HL-60/S4 (cell line): ENCODE results near the gene DPAGT1.
"Not testable (repeated sequence)": the region's sequence is repeated elsewhere in the genome, so short reads cannot be mapped to it uniquely, and the experiment has no call there.

Source experiments
- in situ Hi-C: fragments of 300-500 bp; cut with MboI; formaldehyde crosslinking; loops from 2 replicates; pipeline ENCODE4 v1.14.3; 2022; ENCODE audit warnings: low sequenced_read_pairs

Gene DPAGT1

DNA sequence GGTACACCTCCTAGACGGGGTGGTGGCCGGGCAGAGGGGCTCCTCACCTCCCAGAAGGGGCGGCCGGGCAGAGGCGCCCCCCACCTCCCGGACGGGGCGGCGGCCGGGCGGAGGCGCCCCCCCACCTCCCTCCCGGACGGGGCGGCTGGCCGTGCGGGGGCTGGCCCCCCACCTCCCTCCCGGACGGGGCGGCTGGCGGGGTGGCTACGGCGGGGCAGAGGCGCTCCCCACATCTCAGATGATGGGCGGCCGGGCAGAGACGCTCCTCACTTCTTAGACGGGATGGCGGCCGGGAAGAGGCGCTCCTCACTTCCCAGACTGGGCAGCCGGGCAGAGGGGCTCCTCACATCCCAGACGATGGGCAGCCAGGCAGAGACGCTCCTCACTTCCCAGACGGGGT, 42.5 kb downstream of the DPAGT1 start:
- in situ Hi-C loops: not testable (repeated sequence)

DNA sequence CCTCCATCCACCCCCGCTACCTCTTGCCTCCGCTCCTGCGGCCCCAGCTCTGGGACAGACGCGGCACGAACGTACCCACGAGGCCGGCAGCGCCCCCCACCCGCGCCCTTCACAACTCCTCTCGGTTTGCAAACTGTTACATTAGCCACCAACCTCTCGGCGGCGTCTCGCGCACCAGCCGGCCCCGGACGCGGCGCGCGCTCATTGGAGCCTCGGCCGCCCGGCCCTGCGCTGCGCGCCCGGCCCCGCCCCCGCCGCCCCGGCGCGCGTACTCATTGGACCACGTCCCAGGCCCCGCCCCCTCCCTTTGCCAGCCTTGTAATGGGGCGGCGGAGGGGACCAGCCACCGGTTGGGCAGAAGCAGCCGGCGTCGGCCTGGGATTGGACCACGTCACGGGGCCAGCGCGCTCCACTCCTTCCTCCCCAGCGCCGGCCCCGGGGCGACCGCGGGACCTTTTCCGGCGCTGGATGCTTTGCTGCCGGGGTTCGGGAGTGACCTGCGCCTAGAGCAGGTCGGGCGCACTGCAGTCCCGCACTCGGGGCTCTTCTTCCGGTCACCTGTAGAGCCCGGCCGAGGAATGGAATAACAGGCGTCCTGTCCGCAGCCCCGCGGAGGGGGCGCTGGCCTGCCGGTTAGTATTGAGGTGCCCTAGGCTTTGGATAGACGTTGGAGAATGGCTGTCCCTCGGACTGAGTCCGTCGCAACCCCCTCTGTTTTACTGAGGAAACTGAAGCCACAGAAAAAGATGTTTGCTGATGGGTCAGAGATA, 44.5 kb downstream of the DPAGT1 start, which contains the start of gene HYOU1:
Gene HYOU1, minus strand, starts transcription at position 206 of the 770 bp plus-strand sequence. CDS start 1,045 bp downstream, outside the sequence.
- in situ Hi-C loops: no loop called here

DNA sequence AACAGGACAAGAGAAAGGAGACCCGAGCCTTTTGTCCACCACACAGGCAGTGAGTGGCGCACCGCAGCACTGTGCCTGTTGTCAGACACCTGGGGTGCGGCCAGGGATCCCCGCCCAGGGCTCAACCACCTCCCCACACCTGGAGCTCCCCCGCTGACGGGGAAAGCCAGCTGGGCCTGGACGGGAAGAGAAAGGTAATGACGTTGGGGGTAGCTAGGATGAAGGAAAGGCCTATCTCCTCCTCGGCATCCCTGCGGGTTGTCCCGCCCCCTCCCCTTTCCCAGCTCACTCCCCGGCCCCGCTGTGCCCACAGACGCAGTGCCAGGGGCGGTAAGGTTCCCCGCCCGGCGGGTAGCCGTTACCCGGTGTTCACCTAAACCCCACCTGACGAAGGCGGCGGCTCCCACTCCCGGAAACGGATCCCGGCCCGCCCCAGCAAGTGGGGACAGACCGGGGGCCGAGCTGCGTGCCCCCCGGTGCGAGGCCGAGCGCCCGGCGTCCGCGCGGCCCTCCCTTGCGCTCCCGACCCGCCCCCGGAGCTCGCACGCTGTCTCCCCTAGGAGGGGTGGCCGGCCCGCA, 45.1 kb downstream of the DPAGT1 start:
- in situ Hi-C loops: no loop called here

DNA sequence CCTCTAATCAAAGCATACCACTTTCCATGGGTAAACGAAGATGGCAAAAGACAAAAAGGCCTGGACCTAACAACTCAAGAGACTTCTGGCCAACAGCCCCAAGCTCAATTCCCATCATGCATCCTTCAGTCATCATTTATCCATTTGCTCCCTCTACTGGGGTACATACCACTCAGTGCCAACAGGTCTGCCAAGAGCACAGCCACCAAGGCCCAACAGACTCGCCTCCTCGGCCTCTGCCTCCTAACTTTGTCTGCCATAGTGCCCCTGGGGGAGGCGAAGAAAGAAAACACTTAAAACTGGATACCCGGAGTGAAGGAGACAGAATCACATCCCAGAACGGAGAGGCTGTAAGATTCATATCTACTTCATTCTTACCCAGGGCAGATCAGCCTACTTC, 45.8 kb downstream of the DPAGT1 start:
- in situ Hi-C loops: no loop called here

DNA sequence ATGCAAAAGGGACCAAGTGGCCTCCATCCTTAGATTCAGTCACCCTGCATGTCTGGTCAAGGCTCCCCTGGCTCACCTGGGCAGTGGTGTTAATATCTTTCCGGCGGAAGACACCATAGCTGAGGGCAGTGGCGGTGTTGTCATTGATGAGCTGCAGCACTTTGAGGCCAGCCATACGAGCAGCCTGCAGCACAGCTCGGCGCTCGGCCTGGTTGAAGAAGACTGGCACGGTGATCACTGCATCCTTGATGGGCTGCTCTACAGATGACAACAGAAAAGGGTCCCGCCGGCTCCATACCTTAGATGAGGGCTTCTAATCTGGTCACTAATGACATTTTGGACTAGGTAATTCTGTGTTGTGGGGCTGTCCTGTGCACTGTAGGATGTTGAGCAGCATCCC, 47.2 kb downstream of the DPAGT1 start:
- in situ Hi-C loops: no loop called here

DNA sequence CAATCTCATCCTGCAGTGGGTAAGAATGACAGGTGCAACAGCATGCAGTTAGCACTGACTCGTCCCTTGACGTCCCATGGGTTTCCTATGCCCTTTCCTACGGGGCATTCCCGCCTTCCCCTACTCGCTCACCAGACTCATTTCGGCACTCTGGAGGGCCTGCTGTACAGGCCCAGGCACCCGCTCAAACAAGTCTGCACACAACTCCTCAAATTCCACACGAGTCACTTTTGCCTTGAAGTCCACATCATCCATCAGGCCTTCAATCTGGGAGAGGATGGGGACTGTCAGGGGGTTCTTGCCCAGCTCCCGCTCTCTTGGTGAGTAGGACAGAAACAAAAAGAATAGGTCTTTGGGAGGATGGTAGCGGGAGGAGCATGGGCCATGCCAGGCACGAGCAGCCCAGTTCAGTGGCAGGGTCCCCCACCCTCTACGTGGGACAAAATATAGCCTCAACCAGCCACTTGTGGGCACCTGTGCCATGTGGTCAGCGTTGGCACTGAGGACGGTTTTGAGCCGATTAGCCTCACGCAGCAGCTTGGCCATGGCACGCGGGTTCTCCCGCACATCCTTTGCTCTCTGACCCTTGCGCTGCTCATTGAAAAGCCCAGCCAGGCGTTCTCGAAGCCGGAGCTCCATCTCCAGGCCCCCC, 49.4 kb downstream of the DPAGT1 start:
- in situ Hi-C loops: no loop called here

DNA sequence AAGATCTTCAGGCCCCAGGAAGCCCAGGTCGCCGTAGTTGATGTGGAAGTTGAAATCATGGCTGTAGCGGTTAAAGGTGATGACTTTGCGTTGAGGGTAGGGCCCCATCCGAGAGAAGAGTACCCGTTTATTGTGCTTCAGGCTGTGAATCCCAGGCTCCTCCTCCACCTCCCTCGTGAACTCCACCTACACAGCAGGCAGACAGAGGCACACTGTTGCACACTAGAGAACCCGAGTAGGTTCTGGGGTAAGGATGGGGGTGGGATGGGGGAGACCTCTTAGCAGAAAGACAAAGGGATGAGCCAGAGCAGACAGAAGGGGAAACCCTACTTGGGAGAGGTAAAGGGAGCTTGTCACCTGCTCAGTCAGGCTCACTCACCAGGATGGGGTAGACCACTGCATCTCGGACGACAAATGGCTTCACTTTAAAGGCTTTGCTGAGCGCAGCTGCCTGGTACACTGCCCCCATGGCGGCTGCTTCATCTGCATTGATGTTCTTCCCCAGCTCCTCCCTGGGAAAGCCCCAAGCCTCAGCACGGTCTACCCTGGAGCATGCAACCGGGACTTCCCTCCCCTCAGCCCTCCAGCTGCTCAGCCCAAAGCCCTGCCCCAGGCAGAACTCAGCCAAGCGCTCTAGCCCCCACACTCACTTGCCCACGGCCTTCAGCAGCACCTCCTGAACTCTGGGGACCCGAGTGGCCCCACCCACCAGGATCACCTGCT, 50.1 kb downstream of the DPAGT1 start:
- in situ Hi-C loops: no loop called here

DNA sequence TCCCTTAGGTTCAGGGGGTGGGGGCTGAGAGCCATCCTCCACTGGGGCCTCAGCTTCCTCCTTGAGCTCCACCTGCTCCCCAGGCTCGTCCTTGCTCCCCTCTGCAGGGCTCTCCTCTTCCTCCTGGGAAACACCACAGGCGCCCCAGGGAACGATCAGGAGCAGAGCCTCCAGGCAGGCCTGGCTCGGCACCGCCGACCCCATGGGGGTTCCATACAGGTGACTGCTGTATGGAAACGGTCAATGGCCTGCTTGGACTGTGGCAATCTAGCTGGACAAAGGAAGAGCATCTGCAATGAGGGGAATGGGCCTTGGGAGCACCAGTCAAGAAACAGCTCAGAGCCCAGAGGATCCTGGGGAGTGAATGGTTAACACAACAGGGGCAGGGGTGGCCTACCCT, 52.6 kb downstream of the DPAGT1 start:
- in situ Hi-C loops: no loop called here

DNA sequence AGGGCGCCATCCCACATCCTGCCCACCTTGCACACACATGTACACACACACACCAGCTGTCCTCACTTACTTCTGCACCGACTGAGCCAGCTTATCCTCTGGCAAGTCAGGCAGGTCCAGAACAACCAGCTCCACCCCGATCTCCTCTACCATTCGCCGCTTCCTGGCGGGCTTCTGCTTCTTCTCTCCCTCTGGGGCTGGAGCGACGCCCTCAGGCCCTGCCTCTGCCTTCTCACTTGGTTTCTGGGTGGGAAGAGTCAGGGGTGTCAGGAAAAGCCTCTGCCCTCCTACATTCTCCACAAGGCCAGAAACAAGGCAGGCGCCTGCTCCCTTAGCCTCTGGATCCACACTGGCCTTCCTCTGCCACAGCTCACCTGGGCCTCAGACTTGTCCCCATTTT, 53.0 kb downstream of the DPAGT1 start:
- in situ Hi-C loops: no loop called here

DNA sequence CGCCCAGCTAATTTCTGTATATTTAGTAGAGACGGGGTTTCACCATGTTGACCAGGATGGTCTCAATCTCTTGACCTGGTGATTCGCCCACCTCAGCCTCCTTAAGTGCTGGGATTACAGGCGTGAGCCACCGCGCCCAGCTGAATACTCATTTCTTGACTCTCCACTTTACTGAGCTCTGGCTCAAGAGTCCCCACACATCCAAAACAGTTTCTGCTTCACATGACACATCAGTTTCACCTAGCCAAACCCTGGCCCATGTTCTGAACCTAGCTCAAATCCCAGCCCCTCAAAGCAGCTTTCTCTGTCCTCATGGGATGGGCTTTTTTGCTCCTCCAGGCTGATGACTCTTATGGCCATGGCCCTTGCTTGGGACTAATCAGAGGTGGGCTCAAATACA, 54.4 kb downstream of the DPAGT1 start:
- in situ Hi-C loops: no loop called here
